GM06990 (cell line): Measurements from ENCODE around the gene SDK1.

ENCODE experiments used
- DNase-seq: peaks from one replicate; pipeline ENCODE4 v3.0.0-alpha.2; 2011; ENCODE audit not compliant: insufficient read length; ENCODE audit errors: extremely low read depth
- H3K27me3 ChIP-seq: replicated peaks from 2 replicates; pipeline ENCODE4 v1.6.0; 2011; ENCODE audit warnings: low read length; ENCODE audit not compliant: control insufficient read depth, insufficient read depth
- H3K36me3 ChIP-seq: 2 replicates; pipeline ENCODE4 v1.5.1; 2011; ENCODE audit warnings: low read length; ENCODE audit not compliant: control insufficient read depth, insufficient read depth
- H3K4me3 ChIP-seq: replicated peaks from 2 replicates; pipeline ENCODE4 v1.5.1; 2011; ENCODE audit warnings: low read depth, mild to moderate bottlenecking, control low read depth, low read length
- TF ChIP-seq, protein P1 (sequence below): IDR thresholded peaks from 2 replicates; pipeline ENCODE4 v1.5.1; 2011; ENCODE audit warnings: low read length, control low read depth, mild to moderate bottlenecking, inconsistent platforms; ENCODE audit not compliant: insufficient read depth, poor library complexity, severe bottlenecking

The SDK1 gene

DNA sequence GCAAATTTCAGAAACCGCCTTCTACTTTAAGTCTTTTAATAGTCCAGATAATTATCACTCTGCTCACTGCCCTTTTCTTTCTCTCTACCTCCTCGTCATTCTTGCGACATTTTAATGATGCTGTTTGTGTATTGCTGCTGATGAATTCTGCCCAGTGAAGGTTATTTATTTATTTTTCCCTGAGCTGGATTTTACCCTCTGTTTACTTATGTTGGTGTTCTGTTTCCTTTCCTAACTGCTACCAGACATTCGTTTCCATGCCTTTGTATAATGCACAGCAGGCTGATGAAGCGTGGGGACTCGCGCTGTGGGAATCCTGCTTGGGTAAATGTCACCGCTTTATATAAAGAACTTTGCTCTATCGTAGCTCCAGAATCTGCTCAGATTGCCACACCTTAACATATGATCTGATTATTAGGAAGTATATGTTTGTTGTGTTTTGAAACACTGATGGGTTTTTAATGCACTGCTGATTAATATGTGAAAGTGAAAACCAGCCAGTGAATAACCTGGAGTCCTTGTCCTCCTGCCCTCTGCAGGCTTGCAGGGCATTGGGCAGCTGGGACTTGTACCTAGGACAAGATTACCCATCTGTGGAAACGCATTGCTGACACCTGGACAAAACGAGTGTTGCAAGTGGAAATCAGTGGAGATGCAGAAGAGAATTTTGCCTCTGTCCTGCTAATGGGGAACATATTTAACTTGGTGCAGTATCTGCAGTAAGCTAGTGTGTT lies 291.5 kb downstream of the SDK1 start:
- Histone ChIP-seq H3K27me3 (no peaks in the 10 kb centered on the region), H3K36me3 (no peaks in the 10 kb centered on the region), H3K4me3 (no peak overlapping the region)
- no peak for DNase-seq
- TF ChIP-seq, protein P1, sequence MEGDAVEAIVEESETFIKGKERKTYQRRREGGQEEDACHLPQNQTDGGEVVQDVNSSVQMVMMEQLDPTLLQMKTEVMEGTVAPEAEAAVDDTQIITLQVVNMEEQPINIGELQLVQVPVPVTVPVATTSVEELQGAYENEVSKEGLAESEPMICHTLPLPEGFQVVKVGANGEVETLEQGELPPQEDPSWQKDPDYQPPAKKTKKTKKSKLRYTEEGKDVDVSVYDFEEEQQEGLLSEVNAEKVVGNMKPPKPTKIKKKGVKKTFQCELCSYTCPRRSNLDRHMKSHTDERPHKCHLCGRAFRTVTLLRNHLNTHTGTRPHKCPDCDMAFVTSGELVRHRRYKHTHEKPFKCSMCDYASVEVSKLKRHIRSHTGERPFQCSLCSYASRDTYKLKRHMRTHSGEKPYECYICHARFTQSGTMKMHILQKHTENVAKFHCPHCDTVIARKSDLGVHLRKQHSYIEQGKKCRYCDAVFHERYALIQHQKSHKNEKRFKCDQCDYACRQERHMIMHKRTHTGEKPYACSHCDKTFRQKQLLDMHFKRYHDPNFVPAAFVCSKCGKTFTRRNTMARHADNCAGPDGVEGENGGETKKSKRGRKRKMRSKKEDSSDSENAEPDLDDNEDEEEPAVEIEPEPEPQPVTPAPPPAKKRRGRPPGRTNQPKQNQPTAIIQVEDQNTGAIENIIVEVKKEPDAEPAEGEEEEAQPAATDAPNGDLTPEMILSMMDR = no peak

DNA sequence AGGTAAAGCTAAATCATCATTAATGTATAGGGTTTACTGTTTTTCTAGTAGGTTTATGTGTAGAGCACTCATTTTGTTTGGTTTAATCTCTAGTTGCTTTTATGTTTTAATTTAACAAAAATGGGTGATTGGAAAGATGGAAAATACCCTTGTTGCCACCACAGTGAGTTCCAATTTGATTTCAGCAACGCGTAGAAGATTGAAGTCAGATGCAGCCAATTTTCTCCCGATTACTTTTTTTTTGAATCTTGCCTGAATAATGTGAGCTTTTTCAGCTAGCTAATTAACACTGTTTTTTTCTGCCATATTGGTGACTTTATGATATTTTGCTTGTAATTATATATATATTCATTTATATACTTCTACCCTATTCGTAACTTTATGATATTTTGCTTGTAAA lies 293.8 kb downstream of the SDK1 start:
- H3K4me3 ChIP-seq = no peak overlapping the region

DNA sequence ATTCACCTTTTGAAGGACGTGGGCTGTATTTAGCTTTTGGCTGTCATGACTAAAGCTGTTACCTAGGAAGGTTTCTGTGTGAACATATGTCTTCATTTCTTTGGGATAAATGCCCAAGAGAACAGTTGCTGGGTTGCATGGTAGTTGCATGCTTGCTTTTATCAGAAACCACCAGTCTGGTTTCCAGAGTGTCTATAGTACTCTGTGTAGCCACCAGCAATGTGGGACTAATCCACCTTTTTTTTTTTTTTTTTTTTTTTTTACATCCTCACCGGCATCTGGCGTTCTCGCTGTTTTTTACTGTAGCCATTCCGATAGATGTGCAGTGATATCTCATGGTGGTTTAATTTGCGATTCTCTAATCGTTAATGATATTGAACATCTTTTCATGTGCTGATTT lies 297.8 kb downstream of the SDK1 start:
- TF ChIP-seq, protein P1 = no peak
- no peaks in the 10 kb centered on the region for H3K27me3 ChIP-seq
- no peaks in the 10 kb centered on the region for H3K36me3 ChIP-seq
- DNase-seq = no peak
- no peak overlapping the region for H3K4me3 ChIP-seq

More for the DNA sequence above, 293.8 kb downstream of the SDK1 start:
- TF ChIP-seq, protein P1 = no peak
- DNase-seq = no peak
- H3K36me3 ChIP-seq = no peaks in the 10 kb centered on the region
- no peaks in the 10 kb centered on the region for H3K27me3 ChIP-seq

DNA sequence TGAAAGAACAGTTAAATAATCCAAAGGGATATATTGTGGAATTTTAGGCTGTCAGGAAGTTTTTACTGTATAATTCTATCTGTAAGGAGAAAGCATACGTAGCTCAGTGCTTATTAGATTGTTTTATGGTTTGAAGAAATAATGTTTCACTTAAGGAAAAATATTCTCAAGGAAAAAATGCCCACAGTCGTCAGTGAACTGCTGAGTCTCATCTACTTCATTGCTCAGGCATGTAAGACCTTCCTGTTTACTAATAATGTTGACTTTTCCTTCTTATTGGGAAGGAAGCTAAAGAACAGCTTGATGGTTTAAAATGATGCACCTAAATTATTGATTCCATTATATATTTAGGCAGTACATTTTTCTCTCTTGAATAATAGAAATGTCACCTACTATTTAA lies 304.2 kb downstream of the SDK1 start:
- no peak for DNase-seq
- Histone ChIP-seq H3K27me3 (no peaks in the 10 kb centered on the region), H3K36me3 (no peaks in the 10 kb centered on the region), H3K4me3 (no peak overlapping the region)
- TF ChIP-seq, protein P1 = no peak

DNA sequence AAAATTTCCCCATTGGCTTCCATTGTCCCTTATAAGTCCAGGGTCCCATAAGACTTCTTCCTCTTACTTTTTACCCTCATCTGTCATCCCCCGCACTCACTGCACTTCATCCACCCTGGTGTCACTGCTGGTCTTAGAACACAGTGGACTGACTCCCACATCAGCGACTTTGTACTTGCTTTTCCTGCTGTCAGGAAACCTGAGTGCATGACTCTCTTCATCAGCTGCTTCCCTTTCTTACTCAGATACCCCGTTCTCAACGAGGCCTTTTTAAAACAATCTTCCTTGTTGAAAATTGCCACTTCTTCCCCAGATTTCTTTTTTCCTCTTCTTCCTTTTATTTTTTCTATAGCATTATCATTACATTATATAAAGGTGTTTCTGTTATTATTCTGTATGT lies 305.4 kb downstream of the SDK1 start:
- no peak overlapping the region for H3K4me3 ChIP-seq
- no peaks in the 10 kb centered on the region for H3K27me3 ChIP-seq
- TF ChIP-seq, protein P1 = no peak
- H3K36me3 ChIP-seq = no peaks in the 10 kb centered on the region
- DNase-seq = no peak

DNA sequence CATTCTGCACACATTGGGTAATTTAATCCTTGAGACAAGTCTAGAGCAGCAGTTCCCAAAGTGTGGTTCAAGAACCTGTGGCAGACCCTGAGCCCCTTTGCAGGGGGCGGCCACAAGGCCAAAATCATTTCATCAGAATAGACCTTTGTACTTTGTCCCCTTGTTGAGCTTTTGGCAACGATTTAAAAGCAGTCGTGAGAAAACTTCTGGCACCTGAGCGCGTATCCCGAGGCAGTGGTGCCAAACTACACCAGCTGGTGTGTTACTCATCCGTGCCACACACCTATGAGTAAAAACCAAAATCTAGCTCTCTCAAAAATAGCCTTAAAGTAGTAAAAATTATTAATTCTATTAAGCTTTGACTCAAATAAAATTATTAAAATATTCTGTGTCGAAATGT lies 306.8 kb downstream of the SDK1 start:
- Histone ChIP-seq H3K27me3 (no peaks in the 10 kb centered on the region), H3K36me3 (no peaks in the 10 kb centered on the region), H3K4me3 (no peak overlapping the region)
- DNase-seq = no peak
- TF ChIP-seq, protein P1 = no peak
